GM19468 (cell line): ENCODE results near the gene CCDC71L.

ENCODE experiments used
- ATAC-seq: cut with Tn5 transposase; IDR thresholded peaks from one replicate; pipeline ENCODE4 v1.9.1; 2021; ENCODE audit warnings: mild to moderate bottlenecking, moderate library complexity, moderate number of reproducible peaks; ENCODE audit not compliant: unreplicated experiment; ENCODE audit errors: extremely low read depth

The CCDC71L gene

DNA sequence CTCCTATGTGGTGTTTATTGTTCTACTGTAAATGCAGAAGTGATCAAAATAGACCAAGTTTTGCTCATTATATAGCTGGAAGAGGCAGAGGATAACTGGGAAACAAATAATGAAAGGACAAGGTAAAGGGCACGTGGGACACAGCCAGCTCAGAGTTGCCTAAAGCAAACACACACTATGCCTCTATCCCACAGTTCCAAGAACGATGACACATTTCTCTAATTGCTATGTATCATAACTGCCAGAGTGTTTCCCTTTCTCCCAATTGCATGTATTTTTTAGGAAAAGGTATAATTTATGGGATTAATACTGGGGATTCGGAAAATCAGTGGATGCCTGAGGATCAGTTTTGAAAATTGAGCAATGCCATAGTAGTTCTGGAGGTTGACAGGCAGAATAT lies 49.0 kb downstream of the CCDC71L start:
- no peak for ATAC-seq

DNA sequence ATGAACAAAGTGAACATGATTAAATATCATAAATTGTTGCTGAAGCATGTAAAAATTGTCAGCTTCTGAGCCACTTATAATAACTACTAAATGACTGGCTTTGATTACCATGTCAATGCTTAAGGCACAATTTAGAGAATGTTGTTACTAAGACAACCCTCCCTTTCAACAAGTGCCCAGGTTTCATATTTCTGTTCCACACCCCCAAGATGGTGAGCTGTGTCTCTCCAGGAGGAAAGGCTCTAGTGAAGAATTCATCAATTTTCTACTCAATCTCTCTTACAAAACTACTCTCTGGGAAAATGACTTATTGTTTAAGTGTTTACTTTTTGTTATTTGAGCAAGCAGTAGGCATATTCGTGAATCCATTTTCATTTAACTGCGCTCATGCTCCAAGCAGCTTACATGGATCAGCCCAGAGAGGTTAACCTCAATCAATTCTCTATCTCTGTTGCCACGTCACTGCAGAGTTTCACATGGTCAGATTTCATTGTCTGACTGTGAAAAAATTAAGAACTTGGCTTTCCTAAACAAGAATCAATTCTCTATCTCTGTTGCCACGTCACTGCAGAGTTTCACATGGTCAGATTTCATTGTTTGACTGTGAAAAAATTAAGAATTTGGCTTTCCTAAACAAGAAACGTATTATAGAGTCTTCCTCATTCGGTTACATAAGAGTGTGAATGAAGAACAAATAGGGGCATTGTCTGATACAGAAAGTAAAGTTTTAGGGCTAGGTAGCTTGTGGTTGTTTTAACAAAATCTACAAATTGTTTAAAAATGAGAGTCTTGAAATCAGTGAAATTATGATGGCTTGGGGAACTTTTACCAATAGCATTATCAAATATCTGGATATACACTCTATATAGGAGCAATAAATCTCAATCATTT lies 49.7 kb downstream of the CCDC71L start:
- ATAC-seq = no peak

DNA sequence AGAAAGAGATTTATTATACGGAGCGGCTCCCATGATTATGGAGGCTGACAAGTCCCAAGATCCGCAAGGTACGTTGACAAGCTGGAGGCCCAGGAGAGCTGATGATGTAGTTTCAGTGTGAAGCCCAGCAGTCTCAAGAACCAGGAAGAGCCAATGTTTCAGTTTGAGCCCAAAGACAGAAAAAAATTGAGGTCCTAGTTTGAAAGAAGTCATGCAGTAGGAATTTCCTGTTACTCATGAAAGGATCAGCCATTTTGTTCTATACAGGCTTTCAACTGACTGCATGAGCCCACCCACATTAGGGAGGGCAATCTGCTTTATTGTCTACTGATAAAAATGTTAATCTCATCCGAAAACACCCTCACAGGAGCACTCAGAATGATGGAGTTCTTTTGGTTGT lies 51.5 kb downstream of the CCDC71L start:
- no peak for ATAC-seq

DNA sequence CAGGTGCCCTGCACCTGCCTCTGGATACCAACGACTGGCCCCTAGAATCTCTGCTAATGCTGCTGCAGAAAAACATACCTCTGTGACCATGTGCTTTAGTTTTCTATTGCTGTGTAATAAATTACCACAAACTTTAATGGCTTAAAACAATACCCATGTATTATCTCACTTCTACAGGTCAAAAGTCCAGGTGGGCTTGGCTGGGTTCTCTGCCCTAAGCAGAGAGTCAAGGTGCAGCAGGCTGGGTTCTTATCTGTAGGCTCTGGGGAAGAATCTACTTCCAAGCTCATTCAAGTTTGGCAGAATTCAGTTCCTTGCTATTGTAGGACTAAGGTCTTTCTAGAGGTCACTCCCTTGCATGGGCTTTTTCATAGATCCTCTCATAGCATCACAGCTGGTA lies 52.3 kb downstream of the CCDC71L start:
- ATAC-seq = no peak
